ENCODE results near the gene COL26A1.

DNA sequence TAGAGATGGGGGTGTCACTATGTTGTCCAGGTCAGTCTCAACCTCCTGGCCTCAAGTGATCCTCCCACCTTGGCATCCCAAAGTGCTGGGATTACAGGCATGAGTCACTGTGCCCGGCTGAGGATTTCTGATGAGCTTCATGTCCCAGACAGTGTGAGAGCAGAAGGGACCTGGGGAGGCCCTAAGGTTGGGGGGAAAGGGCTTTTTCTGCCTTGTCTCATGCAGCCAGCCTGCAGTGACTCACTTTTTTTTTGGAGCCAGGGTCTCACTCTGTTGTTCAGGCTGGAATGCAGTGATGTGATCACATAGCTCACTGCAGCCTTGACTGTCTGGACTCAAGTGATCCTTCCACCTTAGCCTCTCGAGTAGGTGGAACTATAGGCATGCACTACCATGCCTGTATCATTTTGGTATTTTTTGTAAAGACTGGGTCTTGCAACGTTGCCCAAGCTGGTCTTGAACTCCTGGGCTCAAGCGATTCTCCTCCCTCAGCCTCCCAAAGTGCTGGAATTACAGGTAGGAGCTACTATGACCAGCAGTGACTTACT lies 14.6 kb downstream of the COL26A1 start:
- TF ChIP-seq, protein P1, sequence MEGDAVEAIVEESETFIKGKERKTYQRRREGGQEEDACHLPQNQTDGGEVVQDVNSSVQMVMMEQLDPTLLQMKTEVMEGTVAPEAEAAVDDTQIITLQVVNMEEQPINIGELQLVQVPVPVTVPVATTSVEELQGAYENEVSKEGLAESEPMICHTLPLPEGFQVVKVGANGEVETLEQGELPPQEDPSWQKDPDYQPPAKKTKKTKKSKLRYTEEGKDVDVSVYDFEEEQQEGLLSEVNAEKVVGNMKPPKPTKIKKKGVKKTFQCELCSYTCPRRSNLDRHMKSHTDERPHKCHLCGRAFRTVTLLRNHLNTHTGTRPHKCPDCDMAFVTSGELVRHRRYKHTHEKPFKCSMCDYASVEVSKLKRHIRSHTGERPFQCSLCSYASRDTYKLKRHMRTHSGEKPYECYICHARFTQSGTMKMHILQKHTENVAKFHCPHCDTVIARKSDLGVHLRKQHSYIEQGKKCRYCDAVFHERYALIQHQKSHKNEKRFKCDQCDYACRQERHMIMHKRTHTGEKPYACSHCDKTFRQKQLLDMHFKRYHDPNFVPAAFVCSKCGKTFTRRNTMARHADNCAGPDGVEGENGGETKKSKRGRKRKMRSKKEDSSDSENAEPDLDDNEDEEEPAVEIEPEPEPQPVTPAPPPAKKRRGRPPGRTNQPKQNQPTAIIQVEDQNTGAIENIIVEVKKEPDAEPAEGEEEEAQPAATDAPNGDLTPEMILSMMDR (IDR thresholded peaks at IDR 0.05) = no peak
- TF ChIP-seq POLR2A (IDR thresholded peaks at IDR 0.05) = no peak

All from lower leg skin (tissue), 3 donors.